SK-N-MC (cell line): ENCODE data around the gene SLC23A1.

Experiments used
- EZH2 ChIP-seq: fragments of 200-600 bp; sonication (generic); IDR thresholded peaks from one replicate; pipeline ENCODE4 v1.6.1; 2017; ENCODE audit warnings: antibody characterized with exemption
- FOXP2 ChIP-seq: optimal IDR thresholded peaks from 2 replicates; pipeline ENCODE3; 2011; ENCODE audit warnings: mild to moderate bottlenecking, moderate library complexity; ENCODE audit not compliant: insufficient read depth; ENCODE audit errors: extremely low read length, control extremely low read depth
- POLR2AphosphoS5 ChIP-seq: IDR thresholded peaks from 2 replicates; pipeline ENCODE4 v1.6.1; 2012; ENCODE audit warnings: mild to moderate bottlenecking, low read depth, low read length, borderline replicate concordance

DNA sequence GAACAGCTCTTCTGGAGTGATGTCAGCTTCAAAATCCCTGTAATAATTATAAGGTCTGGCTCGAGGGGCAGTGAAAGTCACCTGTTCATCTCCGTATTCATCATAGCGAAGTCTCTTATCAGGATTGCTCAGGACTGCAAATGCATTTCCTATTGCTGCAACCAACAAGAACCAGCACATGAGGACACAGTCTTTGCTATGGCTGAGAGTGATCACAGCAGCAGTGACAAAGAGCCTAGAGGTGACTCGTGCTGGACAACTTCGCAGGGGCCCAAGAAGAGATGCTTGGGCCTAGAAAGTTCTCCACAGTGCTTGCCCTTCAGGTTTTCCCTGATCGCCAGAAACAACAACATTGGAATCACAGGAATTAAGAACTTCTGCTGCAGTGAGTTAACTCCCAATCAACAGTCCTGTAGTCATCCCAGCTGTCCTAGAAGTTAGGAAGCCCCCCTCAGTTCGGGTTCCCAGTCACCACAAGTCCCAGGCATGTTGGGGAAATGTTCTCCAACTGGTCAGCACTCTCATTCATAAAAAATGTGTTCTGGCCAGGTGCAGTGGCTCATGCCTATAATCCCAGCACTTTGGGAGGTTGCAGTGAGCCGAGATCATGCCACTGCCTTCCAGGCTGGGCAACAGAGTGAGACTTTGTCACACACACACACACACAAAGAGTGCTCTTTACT is 43.2 kb upstream of the SLC23A1 start:
- no peak for TF ChIP-seq POLR2AphosphoS5
- no peak for TF ChIP-seq EZH2
- no peak for TF ChIP-seq FOXP2
